ENCODE measurements around the gene ADAMTS3.

DNA sequence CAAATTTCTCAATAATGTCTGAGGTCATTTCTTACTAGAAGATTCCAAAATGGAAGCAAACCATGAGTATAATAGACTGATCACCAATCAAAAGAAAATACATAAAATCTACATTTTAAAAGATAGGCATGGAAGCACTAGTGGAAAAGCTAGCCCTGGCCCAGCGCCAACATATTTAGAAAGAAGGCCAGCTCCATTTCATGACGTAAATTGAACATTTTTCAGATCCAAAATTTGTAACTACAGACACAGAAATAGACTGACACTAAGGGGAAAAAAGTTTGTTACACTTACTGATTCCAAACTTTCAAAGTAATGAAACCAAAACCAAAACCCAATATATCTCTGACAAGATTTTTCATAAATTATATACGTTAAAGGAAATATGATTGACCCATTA lies 117.7 kb downstream of the ADAMTS3 start:
- no peak for TF ChIP-seq RAD21 (conservative IDR thresholded peaks at IDR 0.05 in 1 of 2, IDR thresholded peaks at IDR 0.05 in 1 of 2)
- TF ChIP-seq SREBF2 (IDR thresholded peaks at IDR 0.05), result no peak
- no peak for TF ChIP-seq POLR2A (IDR thresholded peaks at IDR 0.05; ENCODE audit: low read length)
- no peak for TF ChIP-seq ESRRA (IDR thresholded peaks at IDR 0.05; ENCODE audit: borderline replicate concordance, low read length)
- TF ChIP-seq, protein P1, sequence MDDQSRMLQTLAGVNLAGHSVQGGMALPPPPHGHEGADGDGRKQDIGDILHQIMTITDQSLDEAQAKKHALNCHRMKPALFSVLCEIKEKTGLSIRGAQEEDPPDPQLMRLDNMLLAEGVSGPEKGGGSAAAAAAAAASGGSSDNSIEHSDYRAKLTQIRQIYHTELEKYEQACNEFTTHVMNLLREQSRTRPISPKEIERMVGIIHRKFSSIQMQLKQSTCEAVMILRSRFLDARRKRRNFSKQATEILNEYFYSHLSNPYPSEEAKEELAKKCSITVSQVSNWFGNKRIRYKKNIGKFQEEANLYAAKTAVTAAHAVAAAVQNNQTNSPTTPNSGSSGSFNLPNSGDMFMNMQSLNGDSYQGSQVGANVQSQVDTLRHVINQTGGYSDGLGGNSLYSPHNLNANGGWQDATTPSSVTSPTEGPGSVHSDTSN (IDR thresholded peaks at IDR 0.05), result no peak
- no peak for TF ChIP-seq MYC (IDR thresholded peaks at IDR 0.05; ENCODE audit: borderline replicate concordance, low read length)
- TF ChIP-seq, protein P2, sequence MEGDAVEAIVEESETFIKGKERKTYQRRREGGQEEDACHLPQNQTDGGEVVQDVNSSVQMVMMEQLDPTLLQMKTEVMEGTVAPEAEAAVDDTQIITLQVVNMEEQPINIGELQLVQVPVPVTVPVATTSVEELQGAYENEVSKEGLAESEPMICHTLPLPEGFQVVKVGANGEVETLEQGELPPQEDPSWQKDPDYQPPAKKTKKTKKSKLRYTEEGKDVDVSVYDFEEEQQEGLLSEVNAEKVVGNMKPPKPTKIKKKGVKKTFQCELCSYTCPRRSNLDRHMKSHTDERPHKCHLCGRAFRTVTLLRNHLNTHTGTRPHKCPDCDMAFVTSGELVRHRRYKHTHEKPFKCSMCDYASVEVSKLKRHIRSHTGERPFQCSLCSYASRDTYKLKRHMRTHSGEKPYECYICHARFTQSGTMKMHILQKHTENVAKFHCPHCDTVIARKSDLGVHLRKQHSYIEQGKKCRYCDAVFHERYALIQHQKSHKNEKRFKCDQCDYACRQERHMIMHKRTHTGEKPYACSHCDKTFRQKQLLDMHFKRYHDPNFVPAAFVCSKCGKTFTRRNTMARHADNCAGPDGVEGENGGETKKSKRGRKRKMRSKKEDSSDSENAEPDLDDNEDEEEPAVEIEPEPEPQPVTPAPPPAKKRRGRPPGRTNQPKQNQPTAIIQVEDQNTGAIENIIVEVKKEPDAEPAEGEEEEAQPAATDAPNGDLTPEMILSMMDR (IDR thresholded peaks at IDR 0.05), result no peak
- TF ChIP-seq NR3C1 (IDR thresholded peaks at IDR 0.05), result no peak
- TF ChIP-seq EP300 (IDR thresholded peaks at IDR 0.05), result no peak
